NCI-H510A treated with DMSO at 0.1 percent for 48 hours (cell line): Measurements from ENCODE around the gene ZACN.
A peak's percentile ranks its signal among the peaks of the same experiment; 100 is the strongest.

Source experiments
- DNase-seq: peaks from one replicate; lab custom pipeline; 2025; lab: John Stamatoyannopoulos, UW

Gene ZACN

DNA sequence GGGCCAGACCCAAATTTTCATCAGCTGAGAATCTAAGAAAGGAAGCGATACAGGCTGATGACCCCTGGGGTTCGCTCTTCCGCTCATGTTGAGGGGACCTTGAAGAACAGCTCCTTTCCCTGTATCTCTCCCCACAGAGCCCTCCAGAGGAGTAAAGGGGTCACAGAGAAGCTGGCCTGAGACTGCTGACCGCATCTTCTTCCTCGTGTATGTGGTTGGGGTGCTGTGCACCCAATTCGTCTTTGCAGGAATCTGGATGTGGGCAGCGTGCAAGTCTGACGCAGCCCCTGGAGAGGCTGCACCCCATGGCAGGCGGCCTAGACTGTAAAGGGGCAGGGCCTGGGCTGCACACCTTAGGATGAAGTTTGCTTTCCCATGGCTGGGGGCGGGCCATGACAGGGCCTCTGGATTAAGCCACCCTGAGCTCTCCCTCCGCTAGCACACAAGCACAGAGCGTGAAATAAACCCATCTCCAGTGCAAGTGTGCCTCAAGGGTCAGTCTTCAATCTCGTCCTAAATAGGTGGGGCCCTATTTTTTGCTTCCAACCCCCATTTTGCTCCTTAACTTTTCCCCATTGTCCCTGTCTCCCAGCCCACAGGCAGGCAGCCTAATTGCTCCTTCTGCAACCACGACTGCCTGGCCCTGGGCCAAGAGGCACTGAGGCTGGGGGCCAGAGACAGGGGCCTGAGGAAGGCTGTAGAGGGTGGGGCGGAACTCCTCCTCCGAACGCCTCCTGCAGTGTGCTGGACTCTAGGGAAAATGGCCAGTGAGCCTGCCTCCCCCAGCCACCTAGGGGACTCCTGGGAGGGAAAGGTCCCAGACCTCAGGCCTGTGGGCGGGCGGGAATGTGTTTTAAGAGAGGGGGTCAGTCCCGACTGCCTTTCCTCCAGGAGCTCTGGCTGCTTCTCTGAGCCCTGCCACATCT is 3.6 kb downstream of the ZACN start:
- DNase-seq: no peak

DNA sequence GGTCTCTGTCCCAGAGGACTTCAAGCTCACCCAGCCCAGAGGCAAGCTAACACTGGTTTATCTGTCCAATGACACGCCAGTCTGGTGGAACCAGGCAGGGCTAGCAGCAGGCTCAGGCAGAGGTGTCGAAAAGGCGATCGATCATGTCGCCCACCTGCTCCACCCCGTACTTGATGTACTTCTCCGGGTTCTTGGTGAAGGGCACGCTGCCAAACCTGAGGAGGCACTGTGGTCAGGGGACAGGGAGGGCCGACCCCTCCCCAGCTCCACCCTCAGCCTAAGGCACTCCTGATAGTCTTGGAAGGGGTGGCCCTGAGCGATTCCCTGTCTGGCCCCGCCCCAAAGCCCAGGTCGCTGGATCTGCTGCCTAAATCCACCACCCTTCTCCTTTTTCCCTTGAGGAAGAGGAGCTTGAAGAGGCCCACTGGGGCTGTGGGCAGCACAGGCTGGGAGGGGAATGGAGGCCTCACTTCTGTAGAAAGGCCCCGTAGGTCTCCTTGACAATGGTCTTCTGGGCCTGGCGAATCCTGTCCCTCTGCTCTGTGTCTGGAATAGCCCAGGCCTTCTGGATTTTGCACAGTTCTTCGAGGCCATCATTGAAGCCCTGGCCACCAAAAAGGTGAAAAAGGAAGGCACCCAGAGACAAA is 4.7 kb downstream of the ZACN start:
- no peak for DNase-seq

DNA sequence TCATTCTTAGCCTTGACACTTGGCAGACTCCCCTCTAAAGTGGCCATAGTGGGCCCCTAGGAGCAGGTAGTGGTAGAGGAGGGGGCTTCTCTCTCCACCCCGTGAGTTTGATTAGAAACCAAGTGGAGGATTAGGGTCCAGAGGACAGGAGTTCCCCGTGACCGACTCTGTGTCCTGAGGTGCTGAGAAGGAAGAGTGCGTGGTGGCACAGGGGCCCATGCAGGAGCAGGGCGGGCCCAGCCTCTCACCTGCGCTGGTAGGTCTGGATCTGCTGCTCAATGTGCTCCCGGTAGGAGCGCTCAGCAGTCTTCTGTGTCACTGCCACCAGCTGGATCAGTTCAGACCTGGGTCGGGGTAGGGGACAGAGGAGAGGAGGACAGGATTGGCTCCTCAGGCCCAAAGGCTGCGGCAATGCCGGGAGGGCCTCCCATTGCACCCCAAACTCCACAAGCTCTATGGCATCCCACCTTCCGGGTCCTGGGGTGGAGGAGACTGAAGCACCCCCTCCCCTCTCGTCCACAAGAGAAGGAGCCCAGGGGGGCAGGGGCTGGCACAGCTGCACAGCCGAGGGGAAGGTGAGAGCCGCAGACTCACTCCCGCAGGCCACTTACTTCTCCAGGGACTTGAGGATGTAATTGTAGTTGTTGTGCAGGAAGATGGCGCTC is 6.2 kb downstream of the ZACN start:
- DNase-seq: no peak

DNA sequence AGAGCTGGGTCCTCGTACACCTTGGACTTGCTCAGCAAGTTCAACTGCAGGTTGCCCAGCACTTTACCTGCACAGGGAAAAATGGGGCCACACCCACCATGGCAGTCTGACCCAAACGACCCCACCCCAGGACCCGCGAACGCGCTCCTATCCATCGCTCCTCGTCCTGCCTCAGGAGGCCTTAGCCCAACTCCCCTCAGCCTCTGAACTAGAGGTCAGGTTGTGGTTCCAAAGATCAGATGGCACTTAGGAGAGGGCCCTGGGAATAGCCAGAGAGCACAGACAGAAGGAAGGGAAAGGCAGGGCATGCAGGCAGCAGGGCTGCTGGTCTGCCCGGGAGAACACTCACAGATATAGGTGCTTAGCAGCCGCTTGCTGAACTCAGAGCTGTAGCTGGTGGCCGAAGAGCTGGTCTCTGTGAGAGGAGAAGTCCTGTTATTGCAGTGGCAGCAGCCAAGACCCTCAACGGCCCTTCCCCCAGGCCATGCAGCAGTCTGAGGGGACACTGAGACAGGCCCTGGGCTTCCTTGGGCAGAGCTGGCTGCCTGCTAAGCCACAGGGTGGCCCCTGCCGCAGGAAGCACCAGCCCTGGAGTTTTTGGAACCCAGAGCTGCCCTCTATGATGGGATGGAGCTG is 6.9 kb downstream of the ZACN start:
- no peak for DNase-seq

DNA sequence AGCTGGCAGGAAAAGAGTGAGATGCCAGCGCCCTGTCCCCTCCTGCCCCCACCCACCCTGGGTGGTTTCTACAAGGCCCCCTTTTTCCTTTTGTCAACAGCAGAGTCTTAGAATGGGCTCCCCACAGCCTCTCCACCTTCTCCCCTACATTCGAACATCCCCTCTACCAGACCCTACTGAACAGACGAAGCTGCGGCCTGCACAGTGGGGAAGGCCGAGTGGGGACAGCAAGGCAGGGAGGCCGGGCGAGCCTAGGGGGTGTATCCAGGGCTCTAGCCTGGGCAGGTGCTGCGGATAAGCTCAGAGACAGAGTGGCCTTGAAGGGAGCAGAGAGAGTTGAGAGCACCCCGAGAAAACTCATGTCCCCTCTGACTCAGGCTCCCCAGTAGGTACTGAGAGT is 7.4 kb downstream of the ZACN start:
- no peak for DNase-seq

DNA sequence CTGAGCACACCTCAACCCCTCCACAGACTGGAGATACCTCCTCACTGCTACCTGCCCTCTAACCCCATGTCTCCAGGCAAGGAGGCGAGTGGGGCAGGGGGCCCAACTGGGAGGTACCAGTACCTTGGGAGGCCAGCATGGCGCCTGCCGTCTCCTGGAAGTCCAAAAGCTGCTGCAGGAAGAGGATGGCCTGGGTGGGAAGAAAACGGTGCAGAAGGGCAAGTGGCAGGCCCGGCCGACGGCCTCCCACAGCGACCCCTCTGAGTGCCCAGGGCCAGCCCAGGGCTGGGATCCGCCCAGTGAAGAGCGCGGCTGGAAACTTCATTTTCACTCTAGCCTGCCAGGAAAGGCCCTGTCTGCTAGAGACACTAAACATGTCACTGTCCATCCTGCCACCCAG is 8.5 kb downstream of the ZACN start:
- no peak for DNase-seq

DNA sequence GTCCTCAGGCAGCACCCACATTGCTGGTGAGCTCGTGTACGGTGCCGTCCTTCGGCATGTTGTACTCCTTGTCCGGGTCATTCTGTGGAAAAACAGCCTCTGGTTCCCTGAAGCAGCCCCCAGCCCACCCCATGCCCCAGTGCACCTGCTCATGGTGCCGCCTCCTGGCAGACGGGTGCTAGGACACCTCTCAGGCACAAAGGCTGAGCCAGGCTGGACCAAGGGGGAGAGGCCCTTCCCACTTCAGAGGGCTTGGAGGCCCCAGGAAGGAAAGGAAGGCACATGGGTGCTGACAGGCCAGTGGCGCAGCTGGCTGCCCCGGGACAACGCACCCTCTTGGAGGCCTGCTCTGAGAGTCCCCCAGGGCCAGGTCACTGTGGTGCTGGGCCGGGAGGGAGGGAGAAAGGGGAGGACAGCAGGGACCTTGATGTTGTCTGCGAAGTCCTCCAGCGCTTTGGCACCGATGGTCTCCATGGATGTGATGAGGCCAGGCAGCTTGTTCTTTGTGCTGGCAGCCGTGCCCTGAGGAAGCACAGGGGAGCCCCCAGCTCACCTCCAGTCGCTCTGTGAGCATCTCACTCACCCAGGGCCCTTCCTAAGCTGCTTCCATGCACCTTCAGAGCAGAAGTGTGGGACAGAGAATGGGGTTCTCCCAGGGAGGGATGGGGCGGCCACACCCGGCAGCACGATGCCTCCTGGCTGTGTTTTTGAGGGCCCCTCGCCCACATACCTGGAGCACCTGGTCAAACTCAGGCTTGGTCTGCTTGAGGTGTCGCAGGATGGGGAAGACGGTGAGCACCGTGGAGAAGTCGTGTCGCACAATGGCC is 9.3 kb downstream of the ZACN start:
- DNase-seq: no peak

DNA sequence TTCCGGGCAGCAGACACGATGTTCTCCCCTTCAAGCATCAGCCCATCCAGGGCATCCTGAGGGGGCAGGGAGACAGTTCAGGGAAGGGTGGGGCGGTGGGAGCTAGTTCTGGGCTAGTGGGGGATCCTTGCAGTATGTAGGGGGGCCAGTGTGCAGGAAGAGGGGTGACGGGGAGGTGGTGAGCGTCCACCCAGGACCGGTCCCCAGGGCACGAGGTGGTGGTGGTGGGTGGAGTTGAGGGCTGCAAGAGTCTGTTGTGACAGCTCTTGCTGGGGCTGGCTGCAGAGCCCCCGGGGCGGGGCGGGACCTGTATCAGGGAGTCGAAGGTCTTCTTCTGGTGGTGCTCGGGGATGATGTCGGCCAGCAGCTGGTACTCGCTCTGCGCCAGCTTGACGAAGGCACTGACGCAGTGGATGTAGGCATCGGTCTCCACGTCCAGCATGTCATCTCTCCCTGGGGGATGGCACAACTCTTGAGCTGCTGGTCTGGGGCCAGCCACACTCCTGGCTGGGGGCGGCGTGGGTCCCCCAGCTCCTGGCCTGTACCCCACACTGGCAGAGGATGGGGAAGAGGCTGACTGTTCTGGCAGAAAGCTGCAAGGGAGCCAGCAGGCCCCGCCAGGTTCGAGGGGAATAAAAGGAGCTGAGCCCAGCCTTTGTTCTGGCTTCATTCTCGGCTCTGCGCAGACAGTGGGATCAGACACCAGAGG is 10.0 kb downstream of the ZACN start:
- DNase-seq: no peak

DNA sequence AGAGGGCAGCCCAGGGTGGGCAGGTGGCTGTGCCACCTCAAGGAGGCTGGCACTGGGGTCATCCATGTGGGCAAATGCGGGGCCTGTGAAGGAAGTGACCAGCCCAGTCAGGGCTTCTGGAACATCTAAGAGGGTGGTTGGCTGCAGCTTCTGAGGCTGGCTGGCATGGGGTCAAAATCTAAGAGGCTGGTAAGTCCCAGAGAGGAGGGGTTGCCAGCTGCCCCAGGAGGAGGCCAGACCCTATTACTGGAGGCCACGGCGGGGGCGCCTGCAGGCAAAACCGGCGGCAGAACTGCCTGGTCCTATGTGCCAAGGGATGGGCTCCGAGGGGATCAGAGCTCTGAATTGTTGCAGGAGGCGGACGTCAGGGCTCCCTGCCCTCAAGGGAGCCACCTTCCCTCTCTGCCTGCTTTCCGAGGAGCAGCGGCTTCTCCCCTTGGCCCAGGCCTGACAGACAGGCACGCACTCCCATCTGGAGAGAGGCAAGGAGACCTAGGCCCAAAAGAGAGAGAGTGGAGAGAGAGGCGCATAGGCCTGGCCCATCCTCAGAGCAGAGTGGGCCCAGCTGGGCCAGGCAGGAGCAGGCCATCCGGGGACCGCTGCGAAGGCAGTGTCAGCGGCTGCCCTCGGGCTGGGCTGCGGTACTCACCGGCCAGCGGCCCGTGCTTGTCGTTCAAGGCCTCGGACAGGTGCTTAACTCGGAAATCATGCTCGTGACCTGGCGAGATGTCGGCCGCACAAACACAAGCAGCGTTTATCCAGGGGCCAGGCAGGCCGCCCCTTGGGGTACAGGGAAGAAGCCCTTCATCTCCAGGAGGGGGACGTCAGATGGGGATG is 10.9 kb downstream of the ZACN start:
- no peak for DNase-seq

DNA sequence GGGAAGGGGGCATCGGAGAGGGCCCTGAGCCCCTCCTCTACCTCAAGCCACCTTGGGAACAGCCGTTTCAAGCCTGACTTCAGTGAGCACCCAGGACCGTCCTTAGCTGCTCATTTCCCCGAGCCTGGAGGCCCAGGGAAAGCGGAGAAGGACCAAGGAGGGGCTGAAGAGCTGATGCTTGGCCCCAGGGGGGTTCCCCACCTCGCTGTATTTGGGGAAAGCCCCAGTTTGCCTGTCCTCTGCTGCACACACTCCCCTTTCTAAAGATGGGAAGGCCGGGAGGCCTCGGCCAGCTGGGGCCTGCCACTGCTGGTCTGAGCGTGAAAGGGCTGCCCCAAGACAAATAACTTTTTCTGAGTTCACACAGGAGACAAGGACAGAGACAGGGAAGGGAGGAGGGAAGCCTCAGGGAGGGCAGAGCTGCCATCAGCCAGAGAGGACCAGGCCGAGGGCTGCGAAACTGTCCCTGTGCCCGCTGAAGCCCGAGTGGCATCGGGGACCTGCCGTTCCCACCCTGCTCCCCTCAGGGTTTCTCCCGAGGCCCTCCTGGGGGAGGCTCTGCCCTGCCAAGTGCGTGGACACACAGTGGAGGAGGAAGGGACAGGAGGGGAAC is 11.6 kb downstream of the ZACN start:
- no peak for DNase-seq

DNA sequence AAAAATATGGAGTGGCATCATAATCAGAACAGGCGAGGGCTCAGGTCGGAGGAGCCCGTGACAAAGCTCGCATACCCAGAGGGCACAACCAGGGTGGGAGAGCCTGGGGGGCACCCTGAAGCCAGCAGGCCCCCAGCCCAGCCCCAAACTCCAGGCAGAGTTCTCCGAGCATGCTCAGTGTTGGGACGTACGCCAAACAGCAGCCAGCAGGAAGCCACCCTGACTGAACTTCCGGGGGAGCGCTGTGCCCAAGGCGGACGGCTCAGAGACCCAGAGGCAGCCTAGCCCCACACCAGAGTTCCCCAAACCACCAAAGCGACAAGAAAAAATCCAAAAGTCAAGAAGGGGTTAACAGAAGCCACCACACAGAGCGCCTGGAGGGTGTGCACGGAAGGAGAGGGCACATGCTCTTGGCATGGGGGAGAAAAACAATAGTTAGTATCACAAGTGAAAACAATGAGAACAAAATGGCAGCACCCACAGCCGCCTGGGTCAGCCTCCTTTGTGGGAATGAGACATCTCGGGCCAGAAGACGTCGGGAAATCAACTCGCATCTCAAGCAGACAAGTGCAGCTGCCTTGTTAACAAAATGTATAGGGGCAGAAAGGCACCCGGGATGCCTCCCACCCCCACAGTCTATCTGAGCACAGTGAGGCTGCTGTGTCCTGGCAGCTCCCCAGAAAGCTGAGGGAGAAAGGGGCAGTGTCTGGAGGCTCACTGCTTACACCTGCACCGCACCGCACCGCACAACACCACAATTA is 12.7 kb downstream of the ZACN start:
- no peak for DNase-seq

DNA sequence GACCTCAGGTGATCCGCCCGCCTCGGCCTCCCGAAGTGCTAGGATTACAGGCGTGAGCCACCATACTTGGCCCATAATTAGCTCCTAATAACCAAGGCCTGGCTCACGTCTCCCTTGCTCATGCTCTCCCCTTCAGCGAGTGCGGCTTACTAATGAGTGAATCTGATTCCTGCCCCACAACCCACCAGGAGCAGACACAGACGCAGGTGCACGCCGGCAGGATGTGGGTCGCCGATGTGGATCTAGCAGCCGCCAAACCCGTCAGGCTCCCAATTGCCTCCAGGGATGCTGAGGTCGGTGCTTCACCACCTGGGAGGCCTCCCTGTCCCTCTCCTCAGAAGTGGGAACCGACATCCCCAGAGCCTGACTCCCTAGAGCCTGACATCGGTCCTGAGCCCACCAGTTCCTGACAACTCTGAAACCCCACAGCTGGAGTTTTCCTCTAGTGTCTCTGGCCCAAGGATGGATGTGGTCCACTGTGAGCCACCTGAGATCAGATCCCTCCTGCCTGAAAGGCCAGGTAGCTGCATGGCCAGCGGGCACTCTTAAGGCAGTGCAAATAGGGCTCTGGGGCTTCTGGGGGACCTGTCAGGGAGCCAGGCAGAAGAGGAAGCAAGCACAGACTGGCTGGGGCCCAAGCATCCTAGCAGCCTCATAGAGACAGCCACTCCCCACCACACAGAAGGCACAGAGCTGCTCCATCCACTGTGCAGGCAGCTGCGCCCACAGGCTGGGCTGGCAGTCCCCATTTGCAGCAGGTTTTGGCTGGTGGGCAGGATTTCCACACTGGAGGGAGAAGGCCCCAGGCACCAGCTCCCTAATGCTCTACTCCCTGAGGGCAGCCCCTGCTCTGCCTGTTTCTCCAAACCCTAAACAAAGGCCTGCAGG is 13.8 kb downstream of the ZACN start:
- DNase-seq: no peak

DNA sequence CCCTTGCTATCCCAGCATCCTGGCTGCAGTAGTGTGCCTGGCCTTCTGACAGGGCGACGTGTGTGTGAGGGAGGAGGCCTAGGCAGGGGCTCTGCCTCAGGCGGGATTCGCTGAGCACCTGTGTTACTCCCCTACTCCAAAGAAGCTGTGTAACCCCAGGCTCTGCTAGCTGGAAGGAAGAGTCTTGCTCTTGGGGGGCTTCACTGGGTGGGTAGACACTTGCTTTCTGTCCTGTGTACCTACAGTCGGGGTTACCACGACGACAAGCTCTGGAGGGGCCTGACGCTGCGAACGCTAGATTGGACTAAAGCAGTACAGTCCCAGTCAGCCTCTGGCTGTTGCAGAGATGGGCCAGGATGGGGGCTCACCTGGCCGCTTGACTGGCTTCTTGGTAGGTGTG is 15.1 kb downstream of the ZACN start:
- DNase-seq: no peak

DNA sequence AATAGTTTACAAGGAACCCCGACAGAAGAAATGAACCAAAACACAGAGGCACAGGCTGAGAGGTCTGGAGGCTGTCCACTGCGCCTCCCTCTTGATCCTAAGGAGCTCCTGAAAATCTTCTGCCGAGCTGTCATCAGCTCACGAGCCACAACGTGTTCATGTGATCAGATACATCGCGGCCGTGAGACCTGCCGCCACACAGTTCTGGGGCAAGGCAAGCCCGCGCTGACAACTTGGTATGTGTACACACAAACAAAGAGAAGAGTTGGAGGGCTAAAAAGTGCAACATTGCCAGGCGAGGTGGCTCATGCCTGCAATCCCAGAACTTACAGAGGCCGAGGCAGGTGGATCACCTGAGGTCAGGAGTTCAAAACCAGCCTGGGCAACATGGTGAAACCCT is 17.0 kb downstream of the ZACN start:
- no peak for DNase-seq

DNA sequence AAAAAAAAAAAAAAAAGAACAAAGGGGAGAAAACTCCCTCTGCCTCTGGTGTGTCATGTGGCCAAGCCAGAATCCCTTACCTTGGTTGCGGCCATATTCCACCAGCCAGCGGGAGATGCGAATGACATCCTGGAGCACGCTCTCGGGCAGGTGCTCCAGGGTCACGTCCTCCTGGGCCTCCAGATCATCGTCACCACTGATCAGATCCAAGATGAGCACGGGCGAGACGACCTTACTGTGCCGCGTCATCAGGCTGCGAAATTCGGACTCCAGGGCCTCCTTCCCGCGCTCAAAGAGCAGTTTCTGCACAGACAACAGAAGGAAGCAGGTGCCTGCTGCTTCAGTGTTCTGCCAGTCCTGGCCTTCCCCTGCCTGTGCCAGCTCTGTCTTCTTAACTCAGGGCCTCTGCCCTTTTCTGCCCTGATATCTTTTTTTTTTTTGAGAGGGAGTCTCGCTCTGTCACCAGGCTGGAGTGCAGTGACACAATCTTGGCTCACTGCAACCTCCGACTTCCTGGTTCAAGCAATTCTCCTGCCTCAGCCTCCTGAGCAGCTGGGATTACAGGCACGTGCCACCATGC is 18.8 kb downstream of the ZACN start:
- no peak for DNase-seq

DNA sequence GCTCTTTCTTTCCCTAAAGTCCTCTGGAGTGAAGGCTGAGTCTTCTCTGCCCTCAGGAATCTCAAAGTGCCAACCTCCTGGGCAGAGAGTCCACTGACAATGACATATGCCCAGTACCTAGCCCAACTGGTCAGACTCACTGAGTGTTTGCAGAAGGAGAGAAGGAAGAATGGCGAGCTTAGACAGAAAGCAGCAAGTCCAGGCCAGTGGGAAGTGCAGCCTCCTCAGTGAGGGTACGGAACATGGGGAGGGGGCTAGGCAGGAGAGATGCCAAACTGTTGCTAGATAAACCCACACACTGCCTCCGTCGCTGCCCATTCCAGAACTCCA is 23.9 kb downstream of the ZACN start:
- DNase-seq: no peak

DNA sequence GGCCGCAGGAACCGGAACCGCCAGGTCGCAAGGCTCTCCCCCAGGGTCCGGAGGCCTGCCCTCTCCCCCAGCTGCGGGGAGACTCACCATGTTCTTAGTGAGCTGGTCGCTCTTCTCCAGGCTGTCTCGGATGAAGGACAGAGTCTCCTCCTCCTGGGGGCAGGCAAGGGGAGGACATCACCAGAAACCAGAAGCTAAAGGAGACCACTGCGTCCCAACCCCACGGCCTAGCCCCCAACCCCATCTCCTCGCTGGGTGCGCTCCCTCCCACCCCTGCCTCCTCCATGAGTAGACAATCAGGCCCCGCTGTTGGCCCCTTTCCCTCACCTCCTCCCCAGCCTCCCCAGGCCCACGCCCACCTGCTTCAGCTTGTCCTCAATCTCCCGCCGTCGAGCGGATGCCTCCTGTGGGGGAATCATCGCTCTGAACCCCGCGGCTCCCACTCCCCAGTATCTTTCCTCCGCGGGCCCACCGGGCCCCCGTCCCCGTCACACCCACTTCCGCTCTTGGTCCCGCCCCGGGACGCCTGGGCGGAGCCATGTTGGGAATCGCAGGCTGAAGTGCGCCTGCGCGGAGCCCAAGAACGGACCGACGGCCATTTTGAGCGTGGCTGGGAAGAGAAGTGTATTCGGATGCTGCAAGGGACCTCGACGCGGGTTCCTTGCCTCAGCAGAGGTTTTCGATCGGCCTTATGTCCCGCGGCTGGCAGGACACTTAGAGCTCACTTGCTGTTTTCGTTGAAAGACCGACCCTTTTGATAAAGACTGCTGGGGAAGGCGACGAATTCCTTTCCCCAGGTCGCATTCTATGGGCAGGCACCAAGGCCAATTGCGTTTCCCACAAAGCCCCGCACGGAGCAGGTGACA is 24.5 kb downstream of the ZACN start, which contains the start of gene EXOC7:
EXOC7 (minus strand) TSS at position 514 of the 866 bp plus-strand sequence; CDS start at position 419, 95 bp downstream.
- peak; percentile 95 for DNase-seq
